H9 (cell line): ENCODE data around the gene PARP3. TPM values are rescaled to one million over a fixed set of nuclear protein-coding genes. Genes with fewer than 3 reads are reported as not detected.

ENCODE experiments used
- DNase-seq: peaks from one replicate; pipeline ENCODE4 v3.0.0-alpha.2; 2017
- H2AFZ ChIP-seq: one replicate; pipeline ENCODE4 v1.6.1; 2013; ENCODE audit warnings: mild to moderate bottlenecking, low read length, control low read depth, moderate library complexity
- H2AK5ac ChIP-seq: 2 replicates; pipeline ENCODE4 v1.6.1; 2013; ENCODE audit warnings: low read length, control low read depth, mixed read lengths; ENCODE audit not compliant: insufficient read length
- H2BK120ac ChIP-seq: one replicate; pipeline ENCODE4 v1.6.1; 2013; ENCODE audit warnings: low read depth, mild to moderate bottlenecking, low read length, control low read depth, inconsistent platforms; ENCODE audit not compliant: poor library complexity, severe bottlenecking
- H2BK12ac ChIP-seq: 2 replicates; pipeline ENCODE4 v1.6.1; 2013; ENCODE audit warnings: low read length, control low read depth, mixed read lengths, low read depth; ENCODE audit not compliant: insufficient read length
- H2BK15ac ChIP-seq: 2 replicates; pipeline ENCODE4 v1.6.1; 2013; ENCODE audit warnings: low read depth, low read length, control low read depth
- H2BK20ac ChIP-seq: one replicate; pipeline ENCODE4 v1.6.1; 2013; ENCODE audit warnings: low read depth, mild to moderate bottlenecking, low read length, control low read depth, inconsistent platforms; ENCODE audit not compliant: poor library complexity, severe bottlenecking
- H2BK5ac ChIP-seq: 2 replicates; pipeline ENCODE4 v1.6.1; 2013; ENCODE audit warnings: low read length, control low read depth, mixed read lengths; ENCODE audit not compliant: insufficient read length
- H3K14ac ChIP-seq: 2 replicates; pipeline ENCODE4 v1.6.1; 2013; ENCODE audit warnings: low read length, control low read depth; ENCODE audit not compliant: insufficient read depth
- H3K18ac ChIP-seq: 2 replicates; pipeline ENCODE4 v1.6.1; 2013; ENCODE audit warnings: low read depth, mild to moderate bottlenecking, mixed read lengths, low read length, control low read depth; ENCODE audit not compliant: insufficient read length
- H3K23ac ChIP-seq: 2 replicates; pipeline ENCODE4 v1.6.1; 2013; ENCODE audit warnings: low read length, control low read depth, mixed read lengths, low read depth; ENCODE audit not compliant: insufficient read length
- H3K23me2 ChIP-seq: 2 replicates; pipeline ENCODE4 v1.6.1; 2013; ENCODE audit warnings: low read depth, mild to moderate bottlenecking, mixed read lengths, low read length, control low read depth; ENCODE audit not compliant: insufficient read length, poor library complexity, severe bottlenecking
- H3K27ac ChIP-seq: 2 replicates; pipeline ENCODE4 v1.5.1; 2013; ENCODE audit warnings: low read length, control low read depth, mixed read lengths, low read depth; ENCODE audit not compliant: insufficient read length
- H3K27me3 ChIP-seq: 2 replicates; pipeline ENCODE4 v1.6.1; 2013; ENCODE audit warnings: low read length, control low read depth, inconsistent platforms; ENCODE audit not compliant: insufficient read depth
- H3K4ac ChIP-seq: 2 replicates; pipeline ENCODE4 v1.6.1; 2013; ENCODE audit warnings: low read depth, mild to moderate bottlenecking, control low read depth, inconsistent platforms, low read length, moderate library complexity
- H3K4me1 ChIP-seq: 2 replicates; pipeline ENCODE4 v1.6.1; 2013; ENCODE audit warnings: low read length, control low read depth, inconsistent platforms; ENCODE audit not compliant: insufficient read depth
- H3K4me2 ChIP-seq: 2 replicates; pipeline ENCODE4 v1.6.1; 2013; ENCODE audit warnings: low read length, control low read depth, mixed read lengths; ENCODE audit not compliant: insufficient read length, insufficient read depth
- H3K56ac ChIP-seq: 2 replicates; pipeline ENCODE4 v1.6.1; 2013; ENCODE audit warnings: low read depth, mild to moderate bottlenecking, mixed read lengths, low read length, control low read depth; ENCODE audit not compliant: insufficient read length
- H3K79me1 ChIP-seq: 2 replicates; pipeline ENCODE4 v1.6.1; 2013; ENCODE audit warnings: low read depth, mild to moderate bottlenecking, moderate library complexity, low read length, control low read depth, inconsistent platforms; ENCODE audit not compliant: insufficient read depth, poor library complexity, severe bottlenecking
- H3K79me2 ChIP-seq: 2 replicates; pipeline ENCODE4 v1.6.1; 2013; ENCODE audit warnings: low read length, control low read depth, inconsistent platforms; ENCODE audit not compliant: insufficient read depth
- H3K9ac ChIP-seq: 2 replicates; pipeline ENCODE4 v1.6.1; 2013; ENCODE audit warnings: low read length, control low read depth, mixed read lengths; ENCODE audit not compliant: insufficient read length; ENCODE audit errors: extremely low read depth
- H3K9me3 ChIP-seq: one replicate; pipeline ENCODE4 v1.6.1; 2013; ENCODE audit warnings: low read depth, low read length, inconsistent platforms; ENCODE audit not compliant: control insufficient read depth
- H3T11ph ChIP-seq: one replicate; pipeline ENCODE4 v1.6.1; 2013; ENCODE audit warnings: mild to moderate bottlenecking, low read length, control low read depth, inconsistent platforms
- H4K20me1 ChIP-seq: one replicate; pipeline ENCODE4 v1.6.1; 2013; ENCODE audit not compliant: control insufficient read depth, insufficient read length, insufficient read depth
- H4K5ac ChIP-seq: 2 replicates; pipeline ENCODE4 v1.6.1; 2013; ENCODE audit warnings: low read depth, mild to moderate bottlenecking, mixed read lengths, low read length, control low read depth; ENCODE audit not compliant: insufficient read length
- H4K8ac ChIP-seq: replicated peaks from 2 replicates; pipeline ENCODE4 v1.6.1; 2013; ENCODE audit warnings: low read length, control low read depth, mixed read lengths, low read depth; ENCODE audit not compliant: insufficient read length
- H4K91ac ChIP-seq: 2 replicates; pipeline ENCODE4 v1.6.1; 2013; ENCODE audit warnings: low read depth, mild to moderate bottlenecking, moderate library complexity, mixed read lengths, low read length, control low read depth; ENCODE audit not compliant: insufficient read length
- H3K27ac Mint-ChIP-seq, 3 experiments: 2 replicates in 2 of 3; 3 replicates in 1 of 3; pipeline ENCODE4 v1.8.0; 2020 to 2021; ENCODE audit warnings: mixed read lengths in 3 of 3, mild to moderate bottlenecking in 1 of 3, moderate library complexity in 1 of 3
- H3K27me3 Mint-ChIP-seq: 2 replicates; pipeline ENCODE4 v1.8.0; 2021; ENCODE audit warnings: low read depth, mild to moderate bottlenecking, moderate library complexity, mixed read lengths
- H3K36me3 Mint-ChIP-seq, 3 experiments: 2 replicates in 2 of 3; 3 replicates in 1 of 3; pipeline ENCODE4 v1.8.0; 2020 to 2021; ENCODE audit warnings: low read depth in 3 of 3, mixed read lengths in 3 of 3; ENCODE audit not compliant: insufficient read depth in 1 of 3
- H3K4me1 Mint-ChIP-seq, 2 experiments: 2 replicates each; pipeline ENCODE4 v1.8.0; 2020; ENCODE audit warnings: mixed read lengths in 2 of 2
- H3K4me3 Mint-ChIP-seq, 2 experiments: 2 replicates in 1 of 2; 3 replicates in 1 of 2; pipeline ENCODE4 v1.8.0; 2020 to 2021; ENCODE audit warnings: mild to moderate bottlenecking in 2 of 2, mixed read lengths in 2 of 2, moderate library complexity in 1 of 2
- H3K9me3 Mint-ChIP-seq, 2 experiments: 2 replicates in 1 of 2; 3 replicates in 1 of 2; pipeline ENCODE4 v1.8.0; 2020; ENCODE audit warnings: mild to moderate bottlenecking in 2 of 2, mixed read lengths in 2 of 2, moderate library complexity in 1 of 2
- WGBS: extraction: QIAGEN DNeasy Blood & Tissue Kit; methylation state at CpG from one replicate; pipeline ENCODE4 v1.1.7; 2013; ENCODE audit warnings: missing lambda C conversion rate, low lambda C conversion rate, mixed read lengths; ENCODE audit not compliant: insufficient read length; ENCODE audit errors: extremely low coverage; 5-methylcytosine and 5-hydroxymethylcytosine counted together
- total RNA-seq: library from RNA; stranded (reverse); gene quantifications from 2 replicates; pipeline ENCODE4 v1.2.1, GENCODE V29; 2021
- TF ChIP-seq, protein P1 (sequence below): fragments of 200-600 bp; sonication (generic); conservative IDR thresholded peaks from 3 replicates; pipeline ENCODE4 v1.8.0; 2021; ENCODE audit warnings: antibody characterized with exemption, mild to moderate bottlenecking

Gene PARP3
- total RNA-seq, 1 experiment from 2014 or later = 1.3 TPM

DNA sequence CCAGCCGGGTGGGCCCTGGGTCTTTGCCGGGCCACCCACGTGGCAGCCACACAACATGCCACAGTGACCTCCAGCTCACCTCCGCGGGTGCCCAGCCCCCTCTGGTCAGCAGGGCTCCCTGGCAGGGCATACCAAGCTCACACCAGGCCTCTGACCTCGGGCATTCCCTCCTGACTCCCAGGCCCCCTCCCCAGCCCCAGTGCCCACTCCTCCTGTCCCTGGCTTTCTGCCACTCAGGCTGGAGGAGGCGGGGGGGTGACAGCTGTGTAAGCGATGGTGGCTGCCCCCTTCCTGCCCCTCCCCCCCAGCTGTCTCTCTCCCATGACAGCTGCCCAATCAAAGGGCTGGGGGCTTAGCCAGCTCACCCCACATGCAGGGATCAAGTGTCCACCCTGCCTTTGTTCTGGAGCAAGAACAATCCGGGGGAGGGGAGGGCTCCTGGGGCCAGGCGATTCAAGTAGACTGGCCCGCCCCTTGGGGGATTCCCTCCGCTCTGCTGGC lies 21.8 kb downstream of the PARP3 start:
- H2BK5ac ChIP-seq = no peak overlapping the region
- no peak overlapping the region for H2BK120ac ChIP-seq
- TF ChIP-seq, protein P1, sequence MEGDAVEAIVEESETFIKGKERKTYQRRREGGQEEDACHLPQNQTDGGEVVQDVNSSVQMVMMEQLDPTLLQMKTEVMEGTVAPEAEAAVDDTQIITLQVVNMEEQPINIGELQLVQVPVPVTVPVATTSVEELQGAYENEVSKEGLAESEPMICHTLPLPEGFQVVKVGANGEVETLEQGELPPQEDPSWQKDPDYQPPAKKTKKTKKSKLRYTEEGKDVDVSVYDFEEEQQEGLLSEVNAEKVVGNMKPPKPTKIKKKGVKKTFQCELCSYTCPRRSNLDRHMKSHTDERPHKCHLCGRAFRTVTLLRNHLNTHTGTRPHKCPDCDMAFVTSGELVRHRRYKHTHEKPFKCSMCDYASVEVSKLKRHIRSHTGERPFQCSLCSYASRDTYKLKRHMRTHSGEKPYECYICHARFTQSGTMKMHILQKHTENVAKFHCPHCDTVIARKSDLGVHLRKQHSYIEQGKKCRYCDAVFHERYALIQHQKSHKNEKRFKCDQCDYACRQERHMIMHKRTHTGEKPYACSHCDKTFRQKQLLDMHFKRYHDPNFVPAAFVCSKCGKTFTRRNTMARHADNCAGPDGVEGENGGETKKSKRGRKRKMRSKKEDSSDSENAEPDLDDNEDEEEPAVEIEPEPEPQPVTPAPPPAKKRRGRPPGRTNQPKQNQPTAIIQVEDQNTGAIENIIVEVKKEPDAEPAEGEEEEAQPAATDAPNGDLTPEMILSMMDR = no peak
- H2BK20ac ChIP-seq = no peak overlapping the region
- H3K9ac ChIP-seq = no peak overlapping the region
- H3K23ac ChIP-seq = no peak overlapping the region
- Mint-ChIP-seq H3K4me3 (no peak overlapping the region), H3K9me3 (no peaks in the 10 kb centered on the region), H3K36me3 (peaks cover 0 to 5% (median 0%) of the 10 kb centered on the region in 3 experiments; a peak in 3 of 7 replicates), H3K27me3 (peaks cover 55% of the 10 kb centered on the region), H3K4me1 (peaks cover 49 to 67% of the 10 kb centered on the region in 2 experiments), H3K27ac (no peak overlapping the region)
- H4K91ac ChIP-seq = no peak overlapping the region
- peaks cover 11% of the 10 kb centered on the region for H3K23me2 ChIP-seq
- no peak overlapping the region for H3T11ph ChIP-seq
- H2BK12ac ChIP-seq = no peak overlapping the region
- no peaks in the 10 kb centered on the region for H3K79me1 ChIP-seq
- no peak for DNase-seq
- no peak overlapping the region for H2AFZ ChIP-seq
- no peaks in the 10 kb centered on the region for H4K20me1 ChIP-seq
- no peak overlapping the region for H4K5ac ChIP-seq
- WGBS = no CpG with 5 or more reads among the region's 12 CpGs
- no peak overlapping the region for H2BK15ac ChIP-seq
- H3K27ac ChIP-seq = no peak overlapping the region
- H4K8ac ChIP-seq = no peak overlapping the region
- no peak overlapping the region for H3K4me2 ChIP-seq
- no peaks in the 10 kb centered on the region for H3K9me3 ChIP-seq
- H3K79me2 ChIP-seq = no peaks in the 10 kb centered on the region
- no peaks in the 10 kb centered on the region for H3K27me3 ChIP-seq
- no peak overlapping the region for H3K18ac ChIP-seq
- peaks cover 5% of the 10 kb centered on the region; the same call in 1 of the 2 replicates for H3K4me1 ChIP-seq
- no peak overlapping the region for H2AK5ac ChIP-seq
- H3K56ac ChIP-seq = no peak overlapping the region
- no peak overlapping the region for H3K14ac ChIP-seq
- H3K4ac ChIP-seq = no peak overlapping the region
